Neural progenitor cell (in vitro differentiated cells): ENCODE measurements around the gene ST7. TPM values are rescaled to one million over a fixed set of nuclear protein-coding genes. Genes with fewer than 3 reads are reported as not detected.

ENCODE experiments used
- DNase-seq: peaks from one replicate; pipeline ENCODE4 v3.0.0-alpha.2; 2016; ENCODE audit warnings: low spot score
- H2AFZ ChIP-seq: fragments of 200-600 bp; sonication (generic); replicated peaks from 2 replicates; pipeline ENCODE4 v1.6.1; 2016; ENCODE audit warnings: antibody characterized with exemption
- H3F3A ChIP-seq: fragments of 200-600 bp; sonication (generic); 2 replicates; pipeline ENCODE4 v1.6.1; 2016; ENCODE audit warnings: antibody characterized with exemption, low read depth
- H3K27ac ChIP-seq: fragments of 200-600 bp; sonication (generic); 2 replicates; pipeline ENCODE4 v1.5.1; 2016; ENCODE audit warnings: mild to moderate bottlenecking
- H3K27me3 ChIP-seq: fragments of 200-600 bp; sonication (generic); 2 replicates; pipeline ENCODE4 v1.6.1; 2016; ENCODE audit warnings: mild to moderate bottlenecking, moderate library complexity
- H3K36me3 ChIP-seq: fragments of 200-600 bp; sonication (generic); 2 replicates; pipeline ENCODE4 v1.5.1; 2016
- H3K4me1 ChIP-seq: fragments of 200-600 bp; sonication (generic); 2 replicates; pipeline ENCODE4 v1.6.1; 2016; ENCODE audit warnings: mixed run types
- H3K4me2 ChIP-seq: fragments of 200-600 bp; sonication (generic); 2 replicates; pipeline ENCODE4 v1.6.1; 2016
- H3K4me3 ChIP-seq: fragments of 200-600 bp; sonication (generic); 2 replicates; pipeline ENCODE4 v1.5.1; 2016
- H3K79me2 ChIP-seq: fragments of 200-600 bp; sonication (generic); 2 replicates; pipeline ENCODE4 v1.6.1; 2016; ENCODE audit warnings: low read depth
- H3K9ac ChIP-seq: fragments of 200-600 bp; sonication (generic); 2 replicates; pipeline ENCODE4 v1.6.1; 2016
- H3K9me3 ChIP-seq: fragments of 200-600 bp; sonication (generic); 2 replicates; pipeline ENCODE4 v1.5.1; 2016; ENCODE audit warnings: low read depth
- H4K20me1 ChIP-seq: fragments of 200-600 bp; sonication (generic); 2 replicates; pipeline ENCODE4 v1.6.1; 2016; ENCODE audit warnings: low read depth
- H3K27ac Mint-ChIP-seq: 3 replicates; pipeline ENCODE4 v1.8.0; 2021; ENCODE audit warnings: mixed read lengths
- H3K27me3 Mint-ChIP-seq: 2 replicates; pipeline ENCODE4 v1.8.0; 2022; ENCODE audit warnings: low read depth, mild to moderate bottlenecking, inconsistent platforms, moderate library complexity, mixed read lengths; ENCODE audit not compliant: insufficient read depth
- H3K36me3 Mint-ChIP-seq: 3 replicates; pipeline ENCODE4 v1.8.0; 2021; ENCODE audit warnings: mixed read lengths
- H3K4me1 Mint-ChIP-seq: 3 replicates; pipeline ENCODE4 v1.8.0; 2021; ENCODE audit warnings: mixed read lengths
- H3K4me3 Mint-ChIP-seq: 3 replicates; pipeline ENCODE4 v1.8.0; 2021; ENCODE audit warnings: mild to moderate bottlenecking, moderate library complexity, mixed read lengths
- H3K9me3 Mint-ChIP-seq: 3 replicates; pipeline ENCODE4 v1.8.0; 2020; ENCODE audit warnings: mixed read lengths
- EZH2 ChIP-seq: fragments of 200-600 bp; sonication (generic); IDR thresholded peaks from 2 replicates; pipeline ENCODE4 v1.6.1; 2017; ENCODE audit warnings: antibody characterized with exemption, mild to moderate bottlenecking, moderate library complexity
- EZH2phosphoT487 ChIP-seq: fragments of 200-600 bp; sonication (generic); IDR thresholded peaks from 2 replicates; pipeline ENCODE4 v1.6.1; 2017; ENCODE audit warnings: antibody characterized with exemption
- total RNA-seq: library from RNA; depleted of rRNA; stranded (reverse); fragments of >200 nt; gene quantifications from 2 replicates; pipeline ENCODE4 v1.2.3, GENCODE V29; 2015; ENCODE audit warnings: low replicate concordance
- TF ChIP-seq, protein P1 (sequence below): fragments of 200-600 bp; sonication (generic); IDR thresholded peaks from 2 replicates; pipeline ENCODE4 v1.5.1; 2017; ENCODE audit warnings: antibody characterized with exemption, mild to moderate bottlenecking

Gene ST7
- total RNA-seq, 1 donor from 2014 or later = 5.8 TPM

- Histone ChIP-seq H3K4me3 (no peak overlapping the region), H2AFZ (no peak overlapping the region), H3K27me3 (no peaks in the 10 kb centered on the region), H3K4me1 (peaks cover 8% of the 10 kb centered on the region), H3K36me3 (no peaks in the 10 kb centered on the region), H3K4me2 (no peak overlapping the region), H3K9ac (no peak overlapping the region), H3K27ac (no peak overlapping the region), H3K79me2 (no peaks in the 10 kb centered on the region), H3K9me3 (no peaks in the 10 kb centered on the region), H4K20me1 (no peaks in the 10 kb centered on the region), H3F3A (no peaks in the 10 kb centered on the region)
- H3K4me1 Mint-ChIP-seq = peaks cover 5% of the 10 kb centered on the region
- no peaks in the 10 kb centered on the region for H3K9me3 Mint-ChIP-seq
- TF ChIP-seq EZH2 (no peak), EZH2phosphoT487 (no peak)
- TF ChIP-seq, protein P1, sequence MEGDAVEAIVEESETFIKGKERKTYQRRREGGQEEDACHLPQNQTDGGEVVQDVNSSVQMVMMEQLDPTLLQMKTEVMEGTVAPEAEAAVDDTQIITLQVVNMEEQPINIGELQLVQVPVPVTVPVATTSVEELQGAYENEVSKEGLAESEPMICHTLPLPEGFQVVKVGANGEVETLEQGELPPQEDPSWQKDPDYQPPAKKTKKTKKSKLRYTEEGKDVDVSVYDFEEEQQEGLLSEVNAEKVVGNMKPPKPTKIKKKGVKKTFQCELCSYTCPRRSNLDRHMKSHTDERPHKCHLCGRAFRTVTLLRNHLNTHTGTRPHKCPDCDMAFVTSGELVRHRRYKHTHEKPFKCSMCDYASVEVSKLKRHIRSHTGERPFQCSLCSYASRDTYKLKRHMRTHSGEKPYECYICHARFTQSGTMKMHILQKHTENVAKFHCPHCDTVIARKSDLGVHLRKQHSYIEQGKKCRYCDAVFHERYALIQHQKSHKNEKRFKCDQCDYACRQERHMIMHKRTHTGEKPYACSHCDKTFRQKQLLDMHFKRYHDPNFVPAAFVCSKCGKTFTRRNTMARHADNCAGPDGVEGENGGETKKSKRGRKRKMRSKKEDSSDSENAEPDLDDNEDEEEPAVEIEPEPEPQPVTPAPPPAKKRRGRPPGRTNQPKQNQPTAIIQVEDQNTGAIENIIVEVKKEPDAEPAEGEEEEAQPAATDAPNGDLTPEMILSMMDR = no peak
- no peak for DNase-seq
- H3K4me3 Mint-ChIP-seq = no peak overlapping the region
- H3K27me3 Mint-ChIP-seq = no peaks in the 10 kb centered on the region
- peaks cover 18% of the 10 kb centered on the region for H3K36me3 Mint-ChIP-seq
- no peak overlapping the region for H3K27ac Mint-ChIP-seq
These were observed 186.2 kb downstream of the ST7 start for GRCh38 chr7:117139397-117139984.

DNA sequence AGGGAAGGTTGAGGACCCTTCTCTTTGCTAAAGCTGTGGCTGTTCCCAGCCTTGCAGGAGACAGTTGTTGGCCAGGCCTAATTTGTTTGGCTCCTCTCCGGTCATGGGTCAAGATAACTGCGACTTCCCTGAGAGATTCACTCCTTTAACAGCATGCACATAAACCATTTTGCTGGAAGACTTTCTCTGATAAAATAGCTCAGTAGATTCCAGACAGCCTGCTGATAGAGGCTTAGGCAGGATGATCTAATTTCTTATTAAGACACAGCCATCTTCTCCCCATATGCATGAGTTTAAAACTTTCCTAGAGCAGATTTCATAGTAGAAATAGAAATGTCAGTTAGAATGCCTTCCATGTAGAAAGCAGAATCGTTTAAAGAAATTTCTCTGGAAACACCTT lies 187.6 kb downstream of the ST7 start:
- H3K9me3 Mint-ChIP-seq = no peaks in the 10 kb centered on the region
- TF ChIP-seq EZH2phosphoT487 (no peak), EZH2 (no peak)
- TF ChIP-seq, protein P1 = no peak
- Histone ChIP-seq H3K27me3 (no peaks in the 10 kb centered on the region), H3K36me3 (no peaks in the 10 kb centered on the region), H3K27ac (no peak overlapping the region), H3K4me2 (no peak overlapping the region), H4K20me1 (no peaks in the 10 kb centered on the region), H3K4me1 (peaks cover 8% of the 10 kb centered on the region), H3F3A (no peaks in the 10 kb centered on the region), H3K4me3 (no peak overlapping the region), H3K79me2 (no peaks in the 10 kb centered on the region), H3K9me3 (no peaks in the 10 kb centered on the region), H3K9ac (no peak overlapping the region), H2AFZ (no peak overlapping the region)
- H3K4me3 Mint-ChIP-seq = no peak overlapping the region
- H3K27me3 Mint-ChIP-seq = no peaks in the 10 kb centered on the region
- H3K36me3 Mint-ChIP-seq = peaks cover 16% of the 10 kb centered on the region
- peaks cover 5% of the 10 kb centered on the region for H3K4me1 Mint-ChIP-seq
- H3K27ac Mint-ChIP-seq = no peak overlapping the region
- DNase-seq = no peak

GRCh38 chr7:117143066-117143465 lies 189.8 kb downstream of the ST7 start:
- Histone ChIP-seq H3K36me3 (no peaks in the 10 kb centered on the region), H4K20me1 (no peaks in the 10 kb centered on the region), H3K4me1 (peaks cover 8% of the 10 kb centered on the region), H3K9ac (no peak overlapping the region), H3K27ac (no peak overlapping the region), H2AFZ (no peak overlapping the region), H3F3A (no peaks in the 10 kb centered on the region), H3K79me2 (no peaks in the 10 kb centered on the region), H3K4me2 (no peak overlapping the region), H3K27me3 (no peaks in the 10 kb centered on the region), H3K9me3 (no peaks in the 10 kb centered on the region), H3K4me3 (no peak overlapping the region)
- DNase-seq = no peak
- Mint-ChIP-seq H3K9me3 (no peaks in the 10 kb centered on the region), H3K27ac (no peak overlapping the region), H3K36me3 (peaks cover 14% of the 10 kb centered on the region), H3K4me3 (no peak overlapping the region), H3K27me3 (no peaks in the 10 kb centered on the region), H3K4me1 (peaks cover 5% of the 10 kb centered on the region)
- no peak for TF ChIP-seq EZH2phosphoT487

DNA sequence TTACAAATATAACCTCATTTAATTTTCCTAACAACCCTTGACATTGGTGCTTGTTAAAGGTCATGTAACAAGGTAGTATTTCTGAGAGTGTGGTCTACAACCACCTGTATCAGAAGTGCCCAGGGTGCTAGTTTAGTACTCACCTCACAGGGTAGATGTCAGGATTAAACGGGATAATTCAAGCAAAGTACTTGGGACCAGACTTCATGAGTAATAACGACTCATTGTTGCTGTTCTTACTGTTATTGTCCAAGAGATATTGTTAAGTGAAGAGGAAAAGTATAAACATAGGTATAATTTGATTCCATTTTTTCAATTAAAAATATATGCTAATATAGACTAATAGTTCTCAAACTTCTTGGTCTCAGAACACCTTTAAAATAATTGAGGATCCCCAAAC lies 190.3 kb downstream of the ST7 start:
- peaks cover 12% of the 10 kb centered on the region for H3K36me3 Mint-ChIP-seq
- Histone ChIP-seq H3F3A (no peaks in the 10 kb centered on the region), H3K36me3 (no peaks in the 10 kb centered on the region), H3K4me1 (peaks cover 8% of the 10 kb centered on the region), H3K27me3 (no peaks in the 10 kb centered on the region), H3K4me2 (no peak overlapping the region), H3K9ac (no peak overlapping the region), H3K79me2 (no peaks in the 10 kb centered on the region), H4K20me1 (no peaks in the 10 kb centered on the region), H2AFZ (no peak overlapping the region), H3K27ac (no peak overlapping the region), H3K9me3 (no peaks in the 10 kb centered on the region), H3K4me3 (no peak overlapping the region)
- DNase-seq = no peak
- TF ChIP-seq EZH2phosphoT487 (no peak), EZH2 (no peak)
- TF ChIP-seq, protein P1 = no peak
- H3K9me3 Mint-ChIP-seq = no peaks in the 10 kb centered on the region
- H3K4me3 Mint-ChIP-seq = no peak overlapping the region
- H3K4me1 Mint-ChIP-seq = peaks cover 5% of the 10 kb centered on the region
- H3K27ac Mint-ChIP-seq = no peak overlapping the region
- H3K27me3 Mint-ChIP-seq = no peaks in the 10 kb centered on the region
